ENCODE results near the gene STIM2. TPM values are rescaled to one million over a fixed set of nuclear protein-coding genes. Genes with fewer than 3 reads are reported as not detected.

STIM2 gene
- total and polyA plus RNA-seq, 2 of the 4 experiments (the other 2 are of a cell fraction), result 16.1 to 27.6 TPM

- peaks cover 8% of the 10 kb centered on the region for H3K27me3 ChIP-seq (ENCODE audit: control insufficient read depth, insufficient read depth, low read length)
- no peaks in the 10 kb centered on the region for H3K79me1 ChIP-seq (ENCODE audit: low read depth in 1 of 2, low read length in 2 of 2)
- no peak overlapping the region for H2BK15ac ChIP-seq (ENCODE audit: low read depth, low read length)
- H3K27ac ChIP-seq (ENCODE audit: insufficient read depth, low read length), result no peak overlapping the region
- no peak overlapping the region for H3K4ac ChIP-seq (ENCODE audit: low read depth, low read length)
- BruUV-seq (replicated peaks), result no TSS peak
- H3K4me3 ChIP-seq (ENCODE audit: insufficient read depth, low read depth, low read length), result no peak overlapping the region
- H2AK5ac ChIP-seq (ENCODE audit: low read depth, low read length), result no peak overlapping the region
- H3K9ac ChIP-seq (ENCODE audit: low read depth, low read length), result no peak overlapping the region
- ChIA-PET POLR2A (ENCODE audit: unreplicated experiment) (no interaction called here), CTCF (no interaction called here)
- intact Hi-C loops (cut with micrococcal nuclease), result no loop called here
- no peak overlapping the region for H4K91ac ChIP-seq (ENCODE audit: insufficient read depth, low read depth, low read length)
- H3K14ac ChIP-seq (replicated peaks; ENCODE audit: low read depth, low read length), result no peak overlapping the region
- no peak overlapping the region for H3K23ac ChIP-seq (ENCODE audit: low read depth, low read length)
- no peak overlapping the region for H3K4me2 ChIP-seq (ENCODE audit: low read depth, low read length)
- DNase-seq (no peak), ATAC-seq (ENCODE audit: low read depth) (no peak)
- H3K9me3 ChIP-seq (ENCODE audit: control insufficient read depth, insufficient read depth, low read length), result no peaks in the 10 kb centered on the region
- no peak overlapping the region for H2AFZ ChIP-seq (replicated peaks; ENCODE audit: low read length, poor library complexity)
- H2BK20ac ChIP-seq (ENCODE audit: low read depth, low read length), result no peak overlapping the region
- WGBS, 2 experiments (ENCODE audit: extremely low coverage in 2 of 2, insufficient read length in 1 of 2), result no CpG with 5 or more reads among the region's 1 CpG
- H3K36me3 ChIP-seq (ENCODE audit: control insufficient read depth, insufficient read depth, low read length), result no peaks in the 10 kb centered on the region
- H2AK9ac ChIP-seq (replicated peaks; ENCODE audit: low read depth, low read length, poor library complexity), result no peak overlapping the region
- H3K9me1 ChIP-seq (ENCODE audit: insufficient read depth, low read length), result no peaks in the 10 kb centered on the region
- no peak overlapping the region for H4K8ac ChIP-seq (ENCODE audit: low read depth in 2 of 2, low read length in 2 of 2)
- no peak overlapping the region for H2BK5ac ChIP-seq (ENCODE audit: low read depth, low read length, poor library complexity, severe bottlenecking)
- no peak overlapping the region for H2BK120ac ChIP-seq (ENCODE audit: low read depth, low read length)
- H3K56ac ChIP-seq (ENCODE audit: extremely low read depth, insufficient read depth, low read length), result no peak overlapping the region
- no peaks in the 10 kb centered on the region for H4K20me1 ChIP-seq (ENCODE audit: insufficient read depth, low read length)
- dilution Hi-C loops (cut with HindIII; ENCODE audit: low sequenced_read_pairs, unreplicated experiment), result no loop called here
- TF ChIP-seq RAD21 (IDR thresholded peaks at IDR 0.05; ENCODE audit: low read length), result no peak
- TF ChIP-seq RFX5 (IDR thresholded peaks at IDR 0.05; ENCODE audit: low read depth, low read length), result no peak
- TF ChIP-seq POLR2A (IDR thresholded peaks at IDR 0.05; ENCODE audit: low read depth, low read length), result no peak
- TF ChIP-seq MXI1 (IDR thresholded peaks at IDR 0.05; ENCODE audit: borderline replicate concordance, low read depth, low read length), result no peak
- TF ChIP-seq, protein P1, sequence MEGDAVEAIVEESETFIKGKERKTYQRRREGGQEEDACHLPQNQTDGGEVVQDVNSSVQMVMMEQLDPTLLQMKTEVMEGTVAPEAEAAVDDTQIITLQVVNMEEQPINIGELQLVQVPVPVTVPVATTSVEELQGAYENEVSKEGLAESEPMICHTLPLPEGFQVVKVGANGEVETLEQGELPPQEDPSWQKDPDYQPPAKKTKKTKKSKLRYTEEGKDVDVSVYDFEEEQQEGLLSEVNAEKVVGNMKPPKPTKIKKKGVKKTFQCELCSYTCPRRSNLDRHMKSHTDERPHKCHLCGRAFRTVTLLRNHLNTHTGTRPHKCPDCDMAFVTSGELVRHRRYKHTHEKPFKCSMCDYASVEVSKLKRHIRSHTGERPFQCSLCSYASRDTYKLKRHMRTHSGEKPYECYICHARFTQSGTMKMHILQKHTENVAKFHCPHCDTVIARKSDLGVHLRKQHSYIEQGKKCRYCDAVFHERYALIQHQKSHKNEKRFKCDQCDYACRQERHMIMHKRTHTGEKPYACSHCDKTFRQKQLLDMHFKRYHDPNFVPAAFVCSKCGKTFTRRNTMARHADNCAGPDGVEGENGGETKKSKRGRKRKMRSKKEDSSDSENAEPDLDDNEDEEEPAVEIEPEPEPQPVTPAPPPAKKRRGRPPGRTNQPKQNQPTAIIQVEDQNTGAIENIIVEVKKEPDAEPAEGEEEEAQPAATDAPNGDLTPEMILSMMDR (conservative IDR thresholded peaks at IDR 0.05; ENCODE audit: low read depth, low read length), result no peak
- TF ChIP-seq ELK1 (IDR thresholded peaks at IDR 0.05; ENCODE audit: borderline replicate concordance, low read depth, low read length), result no peak
- TF ChIP-seq BHLHE40 (IDR thresholded peaks at IDR 0.05; ENCODE audit: low read depth, low read length), result no peak
- no peak for TF ChIP-seq CHD1 (IDR thresholded peaks at IDR 0.05; ENCODE audit: low read depth, low read length)
- TF ChIP-seq RCOR1 (IDR thresholded peaks at IDR 0.05; ENCODE audit: insufficient replicate concordance, low read length), result no peak
- TF ChIP-seq, protein P2, sequence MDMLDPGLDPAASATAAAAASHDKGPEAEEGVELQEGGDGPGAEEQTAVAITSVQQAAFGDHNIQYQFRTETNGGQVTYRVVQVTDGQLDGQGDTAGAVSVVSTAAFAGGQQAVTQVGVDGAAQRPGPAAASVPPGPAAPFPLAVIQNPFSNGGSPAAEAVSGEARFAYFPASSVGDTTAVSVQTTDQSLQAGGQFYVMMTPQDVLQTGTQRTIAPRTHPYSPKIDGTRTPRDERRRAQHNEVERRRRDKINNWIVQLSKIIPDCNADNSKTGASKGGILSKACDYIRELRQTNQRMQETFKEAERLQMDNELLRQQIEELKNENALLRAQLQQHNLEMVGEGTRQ (IDR thresholded peaks at IDR 0.05; ENCODE audit: low read depth, low read length), result no peak
- TF ChIP-seq MAFK (IDR thresholded peaks at IDR 0.05; ENCODE audit: low read depth, low read length), result no peak
- TF ChIP-seq CEBPB (IDR thresholded peaks at IDR 0.05; ENCODE audit: low read depth, low read length), result no peak
- TF ChIP-seq SMC3 (IDR thresholded peaks at IDR 0.05; ENCODE audit: low read depth, low read length), result no peak
- TF ChIP-seq NFE2L2 (IDR thresholded peaks at IDR 0.05; ENCODE audit: low read depth, low read length), result no peak
- no peak for TF ChIP-seq MAZ (IDR thresholded peaks at IDR 0.05; ENCODE audit: borderline replicate concordance, low read depth, low read length)
- no peak for TF ChIP-seq FOS (IDR thresholded peaks at IDR 0.05; ENCODE audit: low read depth, low read length)
- H3K18ac ChIP-seq (ENCODE audit: low read depth, low read length), result no peak overlapping the region
- in situ Hi-C loops (cut with MboI; ENCODE audit: low sequenced_read_pairs), result no loop called here
- no peaks in the 10 kb centered on the region for H3K4me1 ChIP-seq (ENCODE audit: control insufficient read depth, insufficient read depth, low read length)
- H4K5ac ChIP-seq (ENCODE audit: low read depth, low read length), result no peak overlapping the region
Measured at GRCh38 chr4:27043200-27043599, 182.6 kb downstream of the STIM2 start.
